K562 (cell line): ENCODE data around the gene RINL. TPM values are rescaled to one million over a fixed set of nuclear protein-coding genes. Genes with fewer than 3 reads are reported as not detected.

Experiments used
- ATAC-seq: fragments of 200-7000 bp; cut with Tn5 transposase; 3 replicates; pipeline ENCODE4 v1.9.1; 2020; ENCODE audit warnings: moderate library complexity
- BruUV-seq: library from RNA; stranded (reverse); fragments of 400-500 nt; replicated peaks from 2 replicates; lab custom pipeline; 2021; lab: Mats Ljungman, UMichigan
- CTCF ChIA-PET: fragments of 300-600 bp; formaldehyde crosslinking; extraction: SDS; loops from one replicate; lab custom pipeline; 2021; ENCODE audit warnings: low intra/inter-chr PET ratio; lab: Yijun Ruan, JAX
- POLR2A ChIA-PET: fragments of 300-600, 350-650 bp; sonication (Branson Sonifier 250); formaldehyde crosslinking; extraction: SDS; loops from one replicate; lab custom pipeline; 2021; ENCODE audit warnings: antibody characterized with exemption, inconsistent platforms; lab: Yijun Ruan, JAX
- DNase-seq, 4 experiments: peaks; one replicate each; pipeline versions ENCODE4 v3.0.0 to v3.0.0-alpha.2; 2011 to 2018; ENCODE audit warnings: low spot score in 3 of 4, mixed read lengths in 3 of 4; ENCODE audit errors: extremely low read depth in 1 of 4
- FAIRE-seq: peaks from 2 replicates; lab custom pipeline; 2011; peaks lifted over from hg19 to GRCh38; lab: Jason Lieb, UNC
- H2AFZ ChIP-seq: 2 replicates; pipeline ENCODE4 v1.6.0; 2011; ENCODE audit warnings: low read depth, low read length, control low read depth, inconsistent platforms
- H3K27ac ChIP-seq: fragments of 200-600 bp; 3 replicates; pipeline ENCODE4 v1.8.0; 2011; ENCODE audit warnings: low read depth, mild to moderate bottlenecking, control low read depth, inconsistent platforms, low read length, moderate library complexity, mixed read lengths; ENCODE audit errors: extremely low read depth
- H3K27me3 ChIP-seq, 2 experiments: fragments of 300-600 bp in 1 of 2; 2 replicates in 1 of 2; 3 replicates in 1 of 2; pipeline versions ENCODE4 v1.6.0 to v1.8.0; 2011; ENCODE audit warnings: inconsistent platforms in 2 of 2, low read length in 2 of 2, mild to moderate bottlenecking in 1 of 2, mixed read lengths in 1 of 2, moderate library complexity in 1 of 2; ENCODE audit not compliant: control insufficient read depth in 2 of 2, insufficient read depth in 2 of 2
- H3K36me3 ChIP-seq: fragments of 300-600 bp; 3 replicates; pipeline ENCODE4 v1.8.0; 2011; ENCODE audit warnings: mild to moderate bottlenecking, low read length, inconsistent platforms; ENCODE audit not compliant: control insufficient read depth, insufficient read depth
- H3K4me1 ChIP-seq, 2 experiments: fragments of 200-600 bp in 1 of 2; replicated peaks in 1 of 2; 2 replicates in 1 of 2; 3 replicates in 1 of 2; pipeline versions ENCODE4 v1.5.1 to v1.8.0; 2011; ENCODE audit warnings: inconsistent platforms in 2 of 2, low read length in 2 of 2, mild to moderate bottlenecking in 1 of 2, mixed read lengths in 1 of 2, moderate library complexity in 1 of 2; ENCODE audit not compliant: control insufficient read depth in 2 of 2, insufficient read depth in 2 of 2
- H3K4me2 ChIP-seq: 2 replicates; pipeline ENCODE4 v1.6.1; 2011; ENCODE audit warnings: low read length, control low read depth, inconsistent platforms, mixed read lengths; ENCODE audit not compliant: insufficient read depth
- H3K4me3 ChIP-seq: fragments of 200-600 bp; sonication (generic), shearing (Covaris generic); 2 replicates; pipeline ENCODE4 v1.5.1; 2016; ENCODE audit warnings: control low read depth, inconsistent platforms
- H3K79me2 ChIP-seq: fragments of 200-600 bp; 3 replicates; pipeline ENCODE4 v1.8.0; 2011; ENCODE audit warnings: low read length, inconsistent platforms; ENCODE audit not compliant: control insufficient read depth, insufficient read depth
- H3K9ac ChIP-seq, 2 experiments: 2 replicates each; pipeline versions ENCODE4 v1.6.0 to v1.6.1; 2011; ENCODE audit warnings: low read depth in 2 of 2, low read length in 2 of 2, control low read depth in 1 of 2, inconsistent platforms in 1 of 2, mild to moderate bottlenecking in 1 of 2, mixed read lengths in 1 of 2; ENCODE audit not compliant: insufficient read depth in 1 of 2
- H3K9me1 ChIP-seq: one replicate; pipeline ENCODE4 v1.6.0; 2011; ENCODE audit warnings: inconsistent platforms, mild to moderate bottlenecking, low read length, moderate library complexity; ENCODE audit not compliant: control insufficient read depth, insufficient read depth
- H3K9me3 ChIP-seq: replicated peaks from 2 replicates; pipeline ENCODE4 v1.5.1; 2011; ENCODE audit warnings: low read depth, low read length, inconsistent platforms; ENCODE audit not compliant: control insufficient read depth, insufficient read depth
- H4K20me1 ChIP-seq: replicated peaks from 2 replicates; pipeline ENCODE4 v1.6.1; 2011; ENCODE audit warnings: low read length, inconsistent platforms, mixed read lengths; ENCODE audit not compliant: control insufficient read depth, insufficient read depth
- ETS2 ChIP-seq: IDR thresholded peaks from 2 replicates; pipeline ENCODE4 v1.6.1; 2016; ENCODE audit warnings: borderline replicate concordance, missing genetic modification characterization, mild to moderate bottlenecking, moderate library complexity, missing compliant biosample characterization; ENCODE audit not compliant: poor library complexity, severe bottlenecking
- NFE2L1 ChIP-seq: fragments of 450-650 bp; IDR thresholded peaks from 2 replicates; pipeline ENCODE4 v1.6.1; 2016; ENCODE audit warnings: missing genetic modification characterization, low read depth, mild to moderate bottlenecking, missing compliant biosample characterization, moderate library complexity, borderline replicate concordance
- POLR2A ChIP-seq: fragments of 450-650 bp; conservative IDR thresholded peaks from 2 replicates; pipeline ENCODE4 v1.6.1; 2016
- WGBS: fragments of 100-300 bp; shearing (Covaris generic); methylation state at CpG from one replicate; pipeline ENCODE4 v1.1.6; 2016; ENCODE audit warnings: low coverage, mixed read lengths; ENCODE audit not compliant: insufficient coverage; ENCODE audit errors: missing lambda C conversion rate; 5-methylcytosine and 5-hydroxymethylcytosine counted together
- in situ Hi-C: fragments of 300-500 bp; cut with MboI; formaldehyde crosslinking; loops from 4 replicates; pipeline ENCODE4 v1.15.0; 2018; ENCODE audit warnings: inconsistent platforms, mixed read lengths
- intact Hi-C: fragments of 100-400 bp; cut with micrococcal nuclease; formaldehyde crosslinking; loops from 2 replicates; pipeline ENCODE4 v1.14.2; 2022
- polyA plus RNA-seq, 8 experiments: library from polyadenylated mRNA; depleted of rRNA in 4 of 8; stranded (reverse) in 5 of 8; unstranded in 3 of 8; fragments of >200 nt; fragmentation: Nextera tagmentation in 2 of 8; fragmentation: Illumina TruSeq in 1 of 8; extraction: Ambion mirVana in 2 of 8; extraction: Trizol in 1 of 8; gene quantifications; 2 replicates each; pipeline versions ENCODE4 v1.2.1 to v1.2.3, GENCODE V29; 2011 to 2014; ENCODE audit warnings: inconsistent platforms in 1 of 8, missing spikeins in 1 of 8
- total RNA-seq, 7 experiments: library from RNA; depleted of rRNA in 6 of 7; stranded (reverse); fragments of >200 nt in 6 of 7; fragmentation: Illumina TruSeq in 2 of 7; extraction: Trizol in 2 of 7; gene quantifications; 2 replicates each; pipeline versions ENCODE4 v1.2.1 to v1.2.3, GENCODE V29; 2011 to 2021; ENCODE audit warnings: low replicate concordance in 1 of 7

RINL gene
- total and polyA plus RNA-seq, 9 of the 15 experiments (the other 6 are each of a cell fraction or from before 2014, with no cell fraction given) = 0.82 to 10.9 (median 4.9) TPM

DNA sequence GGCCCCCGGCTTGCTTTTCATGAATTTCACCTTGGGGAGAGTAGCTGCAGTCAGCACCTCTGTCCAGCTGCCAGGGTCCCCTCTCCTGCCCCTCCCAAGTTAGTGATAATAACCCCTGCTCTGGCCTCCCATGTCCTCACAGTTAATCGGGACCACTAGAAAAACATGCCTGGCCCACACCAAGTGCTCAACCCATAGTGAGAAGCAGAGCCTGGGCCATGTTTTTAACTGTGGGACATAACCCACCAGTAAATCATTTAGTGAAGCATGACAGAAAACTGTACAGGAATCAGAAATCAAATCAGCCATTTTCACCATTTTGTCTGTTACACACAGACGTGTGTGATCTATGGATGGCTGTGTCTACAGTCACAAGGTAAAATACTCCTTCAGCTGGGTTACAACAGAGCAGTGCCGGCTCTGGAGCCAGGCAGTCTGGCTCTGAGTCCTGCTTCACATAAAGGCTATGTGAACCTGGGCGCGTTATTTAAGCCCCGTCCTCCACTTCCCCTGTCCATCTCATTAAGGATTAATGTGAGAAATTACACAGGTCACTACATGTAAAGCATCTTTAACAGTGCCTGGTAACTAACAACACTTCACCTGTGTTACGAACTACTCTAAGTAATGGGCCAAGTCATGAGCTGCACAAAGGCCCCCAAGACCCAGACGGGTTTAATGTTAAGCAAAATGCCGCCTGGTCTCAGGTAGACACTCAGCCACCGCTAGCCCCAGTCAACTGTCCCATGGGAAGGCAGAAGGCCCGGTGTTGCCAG, 38.9 kb downstream of the RINL start:
- Histone ChIP-seq H3K4me2 (no peak overlapping the region), H3K79me2 (peaks cover 33% of the 10 kb centered on the region), H3K4me1 (peaks cover 0 to 14% of the 10 kb centered on the region in 2 experiments; a peak in 4 of 5 replicates), H3K9ac (no peak overlapping the region), H3K9me1 (no peaks in the 10 kb centered on the region), H2AFZ (no peak overlapping the region), H4K20me1 (peaks cover 28% of the 10 kb centered on the region), H3K4me3 (no peak overlapping the region), H3K9me3 (no peaks in the 10 kb centered on the region), H3K27ac (no peak overlapping the region), H3K27me3 (no peaks in the 10 kb centered on the region), H3K36me3 (peaks cover 88% of the 10 kb centered on the region)
- POLR2A ChIA-PET = interaction anchor here (0.6 to 4.7 kb wide), 7 partner anchors 7 to 306 kb away, joined by 3 to 58 read pairs (median 3); partner anchors contain the start of genes ECH1, HNRNPL and LGALS7B
- peak; percentile 37; the same call in 1 of the 2 replicates for TF ChIP-seq POLR2A
- no peak for TF ChIP-seq NFE2L1 (tag)
- no peak for TF ChIP-seq ETS2 (tag)
- CTCF ChIA-PET = no interaction called here
- 92% methylated on average over 12 of the region's 12 CpGs for WGBS
- in situ Hi-C loops (no loop called here), intact Hi-C loops (no loop called here)
- DNase-seq (peak in 2 of 4 experiments; percentile 2 to 10), FAIRE-seq (peak; percentile 56), ATAC-seq (no peak)
- no TSS peak for BruUV-seq
